GM12864 (cell line): ENCODE measurements around the gene TBX4.

ENCODE experiments used
- DNase-seq: peaks from one replicate; pipeline ENCODE4 v3.0.0-alpha.2; 2011; ENCODE audit warnings: low read depth
- H3K4me3 ChIP-seq: 2 replicates; pipeline ENCODE4 v1.5.1; 2011; ENCODE audit warnings: mild to moderate bottlenecking, low read depth, low read length, control low read depth
- CTCF ChIP-seq: IDR thresholded peaks from 2 replicates; pipeline ENCODE4 v1.5.1; 2011; ENCODE audit warnings: low read depth, mild to moderate bottlenecking, moderate library complexity, low read length, control low read depth, inconsistent platforms; ENCODE audit errors: missing control alignments

Gene TBX4

GRCh38 chr17:61499632-61500031 lies 47.4 kb downstream of the TBX4 start:
- TF ChIP-seq CTCF: no peak
- no peak for DNase-seq
- H3K4me3 ChIP-seq: no peak overlapping the region

- no peak for DNase-seq
- no peak for TF ChIP-seq CTCF
- no peak overlapping the region for H3K4me3 ChIP-seq
Measured at GRCh38 chr17:61500287-61500686, 48.1 kb downstream of the TBX4 start.

GRCh38 chr17:61502292-61502691 lies 50.1 kb downstream of the TBX4 start:
- no peak overlapping the region for H3K4me3 ChIP-seq
- no peak for DNase-seq
- TF ChIP-seq CTCF: no peak

GRCh38 chr17:61503961-61504360 lies 51.7 kb downstream of the TBX4 start:
- DNase-seq: no peak
- no peak for TF ChIP-seq CTCF
- H3K4me3 ChIP-seq: no peak overlapping the region

- no peak for TF ChIP-seq CTCF
- no peak overlapping the region for H3K4me3 ChIP-seq
- no peak for DNase-seq
Measured at GRCh38 chr17:61504697-61505096, 52.5 kb downstream of the TBX4 start.

- no peak overlapping the region for H3K4me3 ChIP-seq
- no peak for DNase-seq
Measured at GRCh38 chr17:61505846-61506627, 53.8 kb downstream of the TBX4 start.

More at GRCh38 chr17:61505846-61506627, 53.8 kb downstream of the TBX4 start:
- TF ChIP-seq CTCF: no peak
